Measurements from ENCODE around the gene SGTB. TPM values are rescaled to one million over a fixed set of nuclear protein-coding genes. Genes with fewer than 3 reads are reported as not detected.

Gene SGTB
- total and polyA plus RNA-seq, 2 donors (not counting 1 experiment from before 2014, with no cell fraction given), result 1.8 to 5.5 TPM

- ATAC-seq (ENCODE audit: low read depth), result no peak
- no peaks in the 10 kb centered on the region for H3K27me3 ChIP-seq (replicated peaks in 1 of 4; ENCODE audit: control extremely low read depth in 1 of 4, control insufficient read depth in 3 of 4, insufficient read depth in 4 of 4, low read length in 3 of 4)
- H3K9ac ChIP-seq (ENCODE audit: low read length), result no peak overlapping the region
- Mint-ChIP-seq H3K9me3 (ENCODE audit: insufficient read depth) (no peaks in the 10 kb centered on the region), H3K27ac (no peak overlapping the region), H3K4me1 (peaks cover 13% of the 10 kb centered on the region), H3K27me3 (no peaks in the 10 kb centered on the region), H3K4me3 (no peak overlapping the region)
- H3K4me3 ChIP-seq (ENCODE audit: control extremely low read depth in 1 of 5, extremely low read depth in 1 of 5, insufficient read depth in 1 of 5, low read depth in 2 of 5, low read length in 4 of 5), result no peak overlapping the region
- no peak overlapping the region for H3K27ac ChIP-seq (ENCODE audit: low read length in 2 of 2)
- CTCF ChIA-PET, result no interaction called here
- no peak overlapping the region for H3K4me2 ChIP-seq (replicated peaks; ENCODE audit: low read depth, low read length, poor library complexity, severe bottlenecking)
- H2AFZ ChIP-seq (ENCODE audit: insufficient read depth, low read depth, low read length, poor library complexity, severe bottlenecking), result no peak overlapping the region
- H3K4me1 ChIP-seq (ENCODE audit: control insufficient read depth in 2 of 2, insufficient read depth in 2 of 2, low read length in 2 of 2), result peaks cover 5 to 13% of the 10 kb centered on the region in 2 donors
- H4K20me1 ChIP-seq (ENCODE audit: control insufficient read depth, insufficient read depth, low read length, poor library complexity, severe bottlenecking), result no peaks in the 10 kb centered on the region
- H3K36me3 ChIP-seq (replicated peaks in 1 of 2; ENCODE audit: control extremely low read depth in 1 of 2, control insufficient read depth in 1 of 2, extremely low read depth in 1 of 2, insufficient read depth in 2 of 2, low read length in 1 of 2), result no peaks in the 10 kb centered on the region
- no peak for DNase-seq
- H3K9me3 ChIP-seq (ENCODE audit: control extremely low read depth in 1 of 3, control insufficient read depth in 2 of 3, insufficient read depth in 1 of 3, low read length in 2 of 3), result no peaks in the 10 kb centered on the region
- TF ChIP-seq CTCF (IDR thresholded peaks at IDR 0.05) (no peak), EZH2 (IDR thresholded peaks at IDR 0.05; ENCODE audit: borderline replicate concordance, insufficient read depth, low read depth, low read length, poor library complexity, severe bottlenecking) (no peak)
- intact Hi-C loops (cut with micrococcal nuclease), result loop anchor here (10.0 kb wide), 3 partner anchors 287 to 1487 kb away; no protein-coding TSS in a partner anchor
- no peaks in the 10 kb centered on the region for H3K79me2 ChIP-seq (ENCODE audit: control insufficient read depth, insufficient read depth, low read length)
- POLR2A ChIA-PET, result no interaction called here
- 80% methylated on average over 4 of the region's 7 CpGs for WGBS (ENCODE audit: insufficient coverage)
Measured at GRCh38 chr5:65727491-65728156, 5.7 kb upstream of the SGTB start.
